ENCODE measurements around the gene FXYD3. TPM values are rescaled to one million over a fixed set of nuclear protein-coding genes. Genes with fewer than 3 reads are reported as not detected.
"Not testable (repeated sequence)": the region's sequence is repeated elsewhere in the genome, so short reads cannot be mapped to it uniquely, and the experiment has no call there.

FXYD3 gene
- total RNA-seq, 4 donors from 2014 or later = 0.26 to 13.4 TPM; not detected in 2

- no peaks in the 10 kb centered on the region for H3K27me3 ChIP-seq
- no peak for TF ChIP-seq POLR2A (IDR thresholded peaks at IDR 0.05)
- TF ChIP-seq, protein P1, sequence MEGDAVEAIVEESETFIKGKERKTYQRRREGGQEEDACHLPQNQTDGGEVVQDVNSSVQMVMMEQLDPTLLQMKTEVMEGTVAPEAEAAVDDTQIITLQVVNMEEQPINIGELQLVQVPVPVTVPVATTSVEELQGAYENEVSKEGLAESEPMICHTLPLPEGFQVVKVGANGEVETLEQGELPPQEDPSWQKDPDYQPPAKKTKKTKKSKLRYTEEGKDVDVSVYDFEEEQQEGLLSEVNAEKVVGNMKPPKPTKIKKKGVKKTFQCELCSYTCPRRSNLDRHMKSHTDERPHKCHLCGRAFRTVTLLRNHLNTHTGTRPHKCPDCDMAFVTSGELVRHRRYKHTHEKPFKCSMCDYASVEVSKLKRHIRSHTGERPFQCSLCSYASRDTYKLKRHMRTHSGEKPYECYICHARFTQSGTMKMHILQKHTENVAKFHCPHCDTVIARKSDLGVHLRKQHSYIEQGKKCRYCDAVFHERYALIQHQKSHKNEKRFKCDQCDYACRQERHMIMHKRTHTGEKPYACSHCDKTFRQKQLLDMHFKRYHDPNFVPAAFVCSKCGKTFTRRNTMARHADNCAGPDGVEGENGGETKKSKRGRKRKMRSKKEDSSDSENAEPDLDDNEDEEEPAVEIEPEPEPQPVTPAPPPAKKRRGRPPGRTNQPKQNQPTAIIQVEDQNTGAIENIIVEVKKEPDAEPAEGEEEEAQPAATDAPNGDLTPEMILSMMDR (IDR thresholded peaks at IDR 0.05 in 4 of 5, conservative IDR thresholded peaks at IDR 0.05 in 1 of 5) = no peak
- H3K4me1 ChIP-seq = peaks cover 25 to 55% of the 10 kb centered on the region in 2 donors
- H3K36me3 ChIP-seq = no peaks in the 10 kb centered on the region
- peak overlapping the region; percentile 91 to 93 (median 93) for H3K27ac ChIP-seq
- in situ Hi-C loops (cut with MboI; ENCODE audit: low sequenced_read_pairs in 4 of 4) = no loop called here
- no peaks in the 10 kb centered on the region for H3K9me3 ChIP-seq
- ATAC-seq (no peak), DNase-seq (no peak)
- no peak overlapping the region for H3K4me3 ChIP-seq
- intact Hi-C loops (cut with DNase I; ENCODE audit: low total_unique reads) = no loop called here
Observed at GRCh38 chr19:35128398-35129057, 12.9 kb downstream of the FXYD3 start.

GRCh38 chr19:35129724-35130274 is 14.2 kb downstream of the FXYD3 start:
- ATAC-seq; intact Hi-C loops (cut with DNase I; ENCODE audit: low total_unique reads): not testable (repeated sequence)

DNA sequence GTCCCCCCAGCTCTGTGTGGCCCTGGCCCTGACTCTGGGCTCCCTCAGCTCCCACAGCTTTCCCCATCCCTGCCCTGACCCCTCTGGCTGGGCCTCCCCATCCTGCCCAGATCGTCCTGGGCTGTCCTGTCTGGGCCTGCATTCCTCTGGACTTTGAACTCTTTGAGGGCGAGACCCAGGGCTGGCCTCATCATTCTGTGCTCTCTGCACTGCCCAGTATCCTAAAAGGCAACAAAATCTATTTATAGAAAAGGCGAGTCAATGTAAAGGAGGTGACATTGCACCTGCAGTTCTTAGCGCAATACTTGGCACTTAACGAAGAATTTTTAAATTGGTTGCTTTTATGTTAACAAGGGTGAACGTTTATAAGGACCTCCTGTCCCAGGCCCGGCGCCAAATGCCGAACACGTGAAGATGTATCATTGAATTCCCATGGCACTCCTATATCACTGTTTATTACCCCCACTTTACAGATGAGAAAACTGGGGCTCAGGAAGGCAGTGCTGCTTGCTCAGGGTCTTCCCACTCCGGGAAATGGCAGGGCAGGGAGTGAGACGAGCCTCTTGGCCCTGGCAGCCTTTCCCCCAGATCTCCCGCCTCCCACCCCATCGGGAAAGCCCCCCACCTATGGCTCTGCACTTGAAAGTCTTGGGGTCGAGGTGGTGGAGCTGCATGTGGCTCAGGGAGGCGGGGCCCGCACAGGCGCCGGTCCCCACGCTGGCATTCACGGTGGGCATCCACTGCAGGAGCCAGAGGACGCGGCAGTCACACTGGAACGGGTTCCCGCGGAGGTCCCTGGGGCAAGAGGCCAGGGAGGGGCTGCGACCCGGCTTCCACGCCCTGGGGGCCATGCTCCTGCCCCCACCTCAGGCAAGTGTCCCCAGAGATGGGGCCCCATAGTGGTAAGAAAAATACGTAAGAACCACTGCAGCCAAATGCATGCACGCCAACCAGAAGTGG is 15.4 kb downstream of the FXYD3 start:
- Histone ChIP-seq H3K9me3 (no peaks in the 10 kb centered on the region), H3K27me3 (no peaks in the 10 kb centered on the region), H3K4me3 (no peak overlapping the region), H3K36me3 (no peaks in the 10 kb centered on the region), H3K27ac (peak overlapping the region; percentile 91 to 93 (median 93)), H3K4me1 (peaks cover 22 to 44% of the 10 kb centered on the region in 2 donors)
- intact Hi-C loops (cut with DNase I; ENCODE audit: low total_unique reads) (no loop called here), in situ Hi-C loops (cut with MboI; ENCODE audit: low sequenced_read_pairs in 4 of 4) (loop anchor here in 1 of 4 donors (10.0 kb wide), 1 partner anchor 66 kb away; no protein-coding TSS in a partner anchor)
- TF ChIP-seq, protein P1 (IDR thresholded peaks at IDR 0.05 in 4 of 5, conservative IDR thresholded peaks at IDR 0.05 in 1 of 5) = no peak
- TF ChIP-seq POLR2A (IDR thresholded peaks at IDR 0.05) = no peak
- no peak for DNase-seq
- no peak for ATAC-seq

More at GRCh38 chr19:35129724-35130274, 14.2 kb downstream of the FXYD3 start:
- not testable (repeated sequence) for H3K27me3 ChIP-seq, H3K9me3 ChIP-seq, DNase-seq, H3K4me3 ChIP-seq, H3K36me3 ChIP-seq
- Histone ChIP-seq H3K4me1 (peaks cover 18 to 45% of the 10 kb centered on the region in 2 donors), H3K27ac (peak overlapping the region; percentile 91 to 93 (median 93))
- TF ChIP-seq POLR2A (IDR thresholded peaks at IDR 0.05) = peak in 1 of 2 donors; percentile 30
- in situ Hi-C loops (cut with MboI; ENCODE audit: low sequenced_read_pairs in 4 of 4) = loop anchor here in 1 of 4 donors (10.0 kb wide), 1 partner anchor 65 kb away; no protein-coding TSS in a partner anchor

- Histone ChIP-seq H3K27ac (peak overlapping the region in 2 of 4 donors; percentile 91 to 93), H3K36me3 (no peaks in the 10 kb centered on the region), H3K4me3 (peak overlapping the region in 1 of 4 donors; percentile 13), H3K9me3 (no peaks in the 10 kb centered on the region), H3K27me3 (no peaks in the 10 kb centered on the region), H3K4me1 (peaks cover 25 to 41% of the 10 kb centered on the region in 2 donors)
- intact Hi-C loops (cut with DNase I; ENCODE audit: low total_unique reads) (no loop called here), in situ Hi-C loops (cut with MboI; ENCODE audit: low sequenced_read_pairs in 4 of 4) (loop anchor here in 1 of 4 donors (10.0 kb wide), 1 partner anchor 67 kb away; no protein-coding TSS in a partner anchor)
- TF ChIP-seq, protein P1 (IDR thresholded peaks at IDR 0.05 in 4 of 5, conservative IDR thresholded peaks at IDR 0.05 in 1 of 5) = no peak
- no peak for TF ChIP-seq POLR2A (IDR thresholded peaks at IDR 0.05)
- DNase-seq (no peak), ATAC-seq (no peak)
Observed at GRCh38 chr19:35132254-35132653, 16.6 kb downstream of the FXYD3 start.

Data from gastrocnemius medialis (tissue), 4 donors.